ENCODE measurements around the gene FAM184B.

DNA sequence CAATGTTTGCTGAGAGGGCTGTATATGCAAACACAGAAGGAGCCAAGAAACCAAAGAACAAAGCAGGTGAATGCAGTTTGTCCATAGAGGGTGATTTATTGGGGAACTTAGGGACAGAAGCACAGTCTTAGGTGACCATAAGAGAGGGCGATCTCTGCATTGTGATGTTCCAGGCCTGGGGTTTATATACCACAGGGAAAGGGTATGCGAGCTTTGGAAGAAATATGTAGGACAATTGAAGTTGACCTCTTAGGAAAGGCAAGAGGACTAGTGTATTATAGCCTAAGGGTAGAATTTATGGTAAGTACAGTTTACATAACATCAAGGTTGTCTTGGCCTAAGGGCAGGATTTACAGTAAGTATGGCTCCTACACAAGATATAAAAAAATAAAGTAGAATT is 27.8 kb downstream of the FAM184B start:
- TF ChIP-seq, protein P1, sequence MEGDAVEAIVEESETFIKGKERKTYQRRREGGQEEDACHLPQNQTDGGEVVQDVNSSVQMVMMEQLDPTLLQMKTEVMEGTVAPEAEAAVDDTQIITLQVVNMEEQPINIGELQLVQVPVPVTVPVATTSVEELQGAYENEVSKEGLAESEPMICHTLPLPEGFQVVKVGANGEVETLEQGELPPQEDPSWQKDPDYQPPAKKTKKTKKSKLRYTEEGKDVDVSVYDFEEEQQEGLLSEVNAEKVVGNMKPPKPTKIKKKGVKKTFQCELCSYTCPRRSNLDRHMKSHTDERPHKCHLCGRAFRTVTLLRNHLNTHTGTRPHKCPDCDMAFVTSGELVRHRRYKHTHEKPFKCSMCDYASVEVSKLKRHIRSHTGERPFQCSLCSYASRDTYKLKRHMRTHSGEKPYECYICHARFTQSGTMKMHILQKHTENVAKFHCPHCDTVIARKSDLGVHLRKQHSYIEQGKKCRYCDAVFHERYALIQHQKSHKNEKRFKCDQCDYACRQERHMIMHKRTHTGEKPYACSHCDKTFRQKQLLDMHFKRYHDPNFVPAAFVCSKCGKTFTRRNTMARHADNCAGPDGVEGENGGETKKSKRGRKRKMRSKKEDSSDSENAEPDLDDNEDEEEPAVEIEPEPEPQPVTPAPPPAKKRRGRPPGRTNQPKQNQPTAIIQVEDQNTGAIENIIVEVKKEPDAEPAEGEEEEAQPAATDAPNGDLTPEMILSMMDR (IDR thresholded peaks at IDR 0.05): no peak
- TF ChIP-seq POLR2A (IDR thresholded peaks at IDR 0.05) (no peak), EP300 (IDR thresholded peaks at IDR 0.05) (no peak), POLR2AphosphoS5 (IDR thresholded peaks at IDR 0.05) (no peak)
